Hepatocyte (in vitro differentiated cells): Measurements from ENCODE around the gene CSPG4.
"Not testable (repeated sequence)": the region's sequence is repeated elsewhere in the genome, so short reads cannot be mapped to it uniquely, and the experiment has no call there.

Source experiments
- EZH2 ChIP-seq: fragments of 200-600 bp; sonication (generic); IDR thresholded peaks from 2 replicates; pipeline ENCODE4 v1.6.1; 2016; ENCODE audit warnings: antibody characterized with exemption, mild to moderate bottlenecking, borderline replicate concordance
- TF ChIP-seq, protein P1 (sequence below): fragments of 200-600 bp; sonication (generic); IDR thresholded peaks from 2 replicates; pipeline ENCODE4 v1.5.1; 2016; ENCODE audit warnings: antibody characterized with exemption, mild to moderate bottlenecking; ENCODE audit not compliant: poor library complexity

DNA sequence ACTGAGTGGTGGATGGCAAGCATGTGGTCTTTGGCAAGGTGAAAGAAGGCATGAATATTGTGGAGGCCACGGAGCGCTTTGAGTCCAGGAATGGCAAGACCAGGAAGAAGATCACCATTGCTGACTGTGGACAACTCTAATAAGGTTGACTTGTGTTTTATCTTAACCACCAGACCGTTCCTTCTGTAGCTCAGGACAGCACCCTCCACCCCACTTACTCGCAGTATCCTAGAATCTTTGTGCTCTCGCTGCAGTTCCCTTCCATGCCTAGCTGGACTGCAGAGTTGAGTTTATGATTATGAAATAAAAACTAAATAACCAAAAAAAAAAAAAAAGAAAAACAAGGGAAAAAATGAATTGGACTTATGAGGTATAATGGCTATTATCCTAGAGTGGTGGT, 34.5 kb upstream of the CSPG4 start:
- TF ChIP-seq EZH2, result not testable (repeated sequence)
- TF ChIP-seq, protein P1, sequence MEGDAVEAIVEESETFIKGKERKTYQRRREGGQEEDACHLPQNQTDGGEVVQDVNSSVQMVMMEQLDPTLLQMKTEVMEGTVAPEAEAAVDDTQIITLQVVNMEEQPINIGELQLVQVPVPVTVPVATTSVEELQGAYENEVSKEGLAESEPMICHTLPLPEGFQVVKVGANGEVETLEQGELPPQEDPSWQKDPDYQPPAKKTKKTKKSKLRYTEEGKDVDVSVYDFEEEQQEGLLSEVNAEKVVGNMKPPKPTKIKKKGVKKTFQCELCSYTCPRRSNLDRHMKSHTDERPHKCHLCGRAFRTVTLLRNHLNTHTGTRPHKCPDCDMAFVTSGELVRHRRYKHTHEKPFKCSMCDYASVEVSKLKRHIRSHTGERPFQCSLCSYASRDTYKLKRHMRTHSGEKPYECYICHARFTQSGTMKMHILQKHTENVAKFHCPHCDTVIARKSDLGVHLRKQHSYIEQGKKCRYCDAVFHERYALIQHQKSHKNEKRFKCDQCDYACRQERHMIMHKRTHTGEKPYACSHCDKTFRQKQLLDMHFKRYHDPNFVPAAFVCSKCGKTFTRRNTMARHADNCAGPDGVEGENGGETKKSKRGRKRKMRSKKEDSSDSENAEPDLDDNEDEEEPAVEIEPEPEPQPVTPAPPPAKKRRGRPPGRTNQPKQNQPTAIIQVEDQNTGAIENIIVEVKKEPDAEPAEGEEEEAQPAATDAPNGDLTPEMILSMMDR, result not testable (repeated sequence)
